HFFc6 (cell line): ENCODE measurements around the gene PRSS2. TPM values are rescaled to one million over a fixed set of nuclear protein-coding genes. Genes with fewer than 3 reads are reported as not detected.
"Not testable (repeated sequence)": the region's sequence is repeated elsewhere in the genome, so short reads cannot be mapped to it uniquely, and the experiment has no call there.

Experiments
- DNase-seq: peaks from one replicate; pipeline ENCODE4 v3.0.0-alpha.2; 2018
- H3K27ac Mint-ChIP-seq: 2 replicates; pipeline ENCODE4 v1.8.0; 2020; ENCODE audit warnings: mild to moderate bottlenecking, mixed read lengths
- H3K27me3 Mint-ChIP-seq: 2 replicates; pipeline ENCODE4 v1.8.0; 2021; ENCODE audit warnings: mild to moderate bottlenecking, moderate library complexity, mixed read lengths; ENCODE audit not compliant: insufficient read depth
- H3K36me3 Mint-ChIP-seq: 2 replicates; pipeline ENCODE4 v1.8.0; 2021; ENCODE audit warnings: low read depth, mixed read lengths
- H3K4me1 Mint-ChIP-seq: 2 replicates; pipeline ENCODE4 v1.8.0; 2020; ENCODE audit warnings: low read depth, mixed read lengths
- H3K4me3 Mint-ChIP-seq: 2 replicates; pipeline ENCODE4 v1.8.0; 2020; ENCODE audit warnings: mild to moderate bottlenecking, moderate library complexity, mixed read lengths
- H3K9me3 Mint-ChIP-seq: 2 replicates; pipeline ENCODE4 v1.8.0; 2020; ENCODE audit warnings: mild to moderate bottlenecking, mixed read lengths
- total RNA-seq, 6 experiments: library from RNA; stranded (reverse); fragmentation: NEBNext Ultra II Directional; extraction: Animal tissue kit (Norgen Biotek cat#: 25700); gene quantifications; 2 replicates in 1 of 6; 3 replicates in 5 of 6; pipeline ENCODE4 v1.2.3, GENCODE V29; 2021
- TF ChIP-seq, protein P1 (sequence below): fragments of 200-600 bp; sonication (generic); IDR thresholded peaks from 2 replicates; pipeline ENCODE4 v1.5.0; 2021; ENCODE audit warnings: antibody characterized with exemption, mild to moderate bottlenecking

Gene PRSS2
- total RNA-seq, 6 experiments from 2014 or later: not detected

DNA sequence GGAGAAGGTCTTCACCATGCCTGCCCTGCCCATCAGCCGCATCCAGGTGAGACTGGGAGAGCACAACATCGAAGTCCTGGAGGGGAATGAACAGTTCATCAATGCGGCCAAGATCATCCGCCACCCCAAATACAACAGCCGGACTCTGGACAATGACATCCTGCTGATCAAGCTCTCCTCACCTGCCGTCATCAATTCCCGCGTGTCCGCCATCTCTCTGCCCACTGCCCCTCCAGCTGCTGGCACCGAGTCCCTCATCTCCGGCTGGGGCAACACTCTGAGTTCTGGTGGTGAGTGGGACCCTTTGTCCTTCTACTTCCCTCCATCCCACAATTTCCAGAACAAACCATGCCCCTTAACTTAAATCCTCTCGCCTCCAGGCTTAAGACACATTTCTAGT is 2.5 kb downstream of the PRSS2 start:
- no peak for DNase-seq
- H3K9me3 Mint-ChIP-seq: no peaks in the 10 kb centered on the region
- TF ChIP-seq, protein P1, sequence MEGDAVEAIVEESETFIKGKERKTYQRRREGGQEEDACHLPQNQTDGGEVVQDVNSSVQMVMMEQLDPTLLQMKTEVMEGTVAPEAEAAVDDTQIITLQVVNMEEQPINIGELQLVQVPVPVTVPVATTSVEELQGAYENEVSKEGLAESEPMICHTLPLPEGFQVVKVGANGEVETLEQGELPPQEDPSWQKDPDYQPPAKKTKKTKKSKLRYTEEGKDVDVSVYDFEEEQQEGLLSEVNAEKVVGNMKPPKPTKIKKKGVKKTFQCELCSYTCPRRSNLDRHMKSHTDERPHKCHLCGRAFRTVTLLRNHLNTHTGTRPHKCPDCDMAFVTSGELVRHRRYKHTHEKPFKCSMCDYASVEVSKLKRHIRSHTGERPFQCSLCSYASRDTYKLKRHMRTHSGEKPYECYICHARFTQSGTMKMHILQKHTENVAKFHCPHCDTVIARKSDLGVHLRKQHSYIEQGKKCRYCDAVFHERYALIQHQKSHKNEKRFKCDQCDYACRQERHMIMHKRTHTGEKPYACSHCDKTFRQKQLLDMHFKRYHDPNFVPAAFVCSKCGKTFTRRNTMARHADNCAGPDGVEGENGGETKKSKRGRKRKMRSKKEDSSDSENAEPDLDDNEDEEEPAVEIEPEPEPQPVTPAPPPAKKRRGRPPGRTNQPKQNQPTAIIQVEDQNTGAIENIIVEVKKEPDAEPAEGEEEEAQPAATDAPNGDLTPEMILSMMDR: no peak
- no peak overlapping the region for H3K27ac Mint-ChIP-seq
- H3K27me3 Mint-ChIP-seq: peaks cover 46% of the 10 kb centered on the region
- H3K4me1 Mint-ChIP-seq: peaks cover 18% of the 10 kb centered on the region
- H3K36me3 Mint-ChIP-seq: no peaks in the 10 kb centered on the region
- H3K4me3 Mint-ChIP-seq: no peak overlapping the region

DNA sequence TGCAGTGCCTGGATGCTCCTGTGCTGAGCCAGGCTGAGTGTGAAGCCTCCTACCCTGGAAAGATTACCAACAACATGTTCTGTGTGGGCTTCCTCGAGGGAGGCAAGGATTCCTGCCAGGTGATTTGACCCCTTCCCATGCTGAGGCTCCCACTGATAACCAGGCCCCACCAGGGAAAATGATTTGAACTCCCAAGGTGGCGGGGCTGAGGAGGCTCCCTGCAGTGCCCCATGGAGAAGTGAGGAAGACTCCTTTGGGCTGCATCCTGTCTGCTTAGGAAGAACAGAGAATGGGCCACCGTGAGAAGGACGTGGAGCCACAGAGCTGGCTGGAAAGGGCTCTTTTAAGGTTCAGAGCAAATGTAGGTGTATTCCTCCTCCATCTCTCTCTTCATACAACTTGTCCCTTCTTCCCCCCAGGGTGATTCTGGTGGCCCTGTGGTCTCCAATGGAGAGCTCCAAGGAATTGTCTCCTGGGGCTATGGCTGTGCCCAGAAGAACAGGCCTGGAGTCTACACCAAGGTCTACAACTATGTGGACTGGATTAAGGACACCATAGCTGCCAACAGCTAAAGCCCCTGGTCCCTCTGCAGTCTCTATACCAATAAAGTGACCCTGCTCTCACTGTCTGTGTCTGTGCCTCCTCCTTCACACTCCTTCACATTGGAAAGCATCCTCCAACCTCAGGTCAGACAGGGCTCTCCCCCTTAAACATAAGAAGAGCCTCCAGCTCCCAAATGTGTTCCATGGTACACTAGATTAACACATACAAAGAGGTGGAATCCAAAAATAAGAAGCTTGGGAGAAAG is 3.4 kb downstream of the PRSS2 start:
- no peaks in the 10 kb centered on the region for H3K36me3 Mint-ChIP-seq
- H3K27ac Mint-ChIP-seq: no peak overlapping the region
- H3K27me3 Mint-ChIP-seq: peaks cover 40% of the 10 kb centered on the region
- H3K4me3 Mint-ChIP-seq: no peak overlapping the region
- TF ChIP-seq, protein P1: no peak
- DNase-seq: no peak
- peaks cover 18% of the 10 kb centered on the region for H3K4me1 Mint-ChIP-seq
- no peaks in the 10 kb centered on the region for H3K9me3 Mint-ChIP-seq

DNA sequence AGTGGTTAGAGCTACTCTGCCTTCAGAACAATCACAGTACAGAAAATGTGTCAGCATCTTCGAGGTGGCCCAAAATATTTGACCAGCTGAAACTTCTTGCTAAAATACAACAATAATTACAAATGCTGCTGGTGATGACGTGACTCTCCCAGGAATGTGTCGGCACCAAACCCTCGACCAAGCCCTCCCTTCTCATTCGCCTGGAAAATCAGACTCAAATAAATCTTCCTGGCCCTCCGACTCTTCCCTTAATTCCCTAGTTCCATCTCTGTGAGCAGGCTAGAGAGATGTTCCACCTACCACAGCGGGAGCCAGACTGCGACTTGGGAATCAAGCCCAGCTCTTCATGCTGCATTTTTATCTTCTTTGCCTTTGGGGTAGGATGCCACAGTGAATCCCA is 4.1 kb downstream of the PRSS2 start:
- Mint-ChIP-seq H3K4me3 (no peak overlapping the region), H3K27ac (no peak overlapping the region), H3K27me3 (peaks cover 35% of the 10 kb centered on the region), H3K36me3 (no peaks in the 10 kb centered on the region), H3K9me3 (no peaks in the 10 kb centered on the region), H3K4me1 (peaks cover 18% of the 10 kb centered on the region)
- TF ChIP-seq, protein P1: no peak
- no peak for DNase-seq

DNA sequence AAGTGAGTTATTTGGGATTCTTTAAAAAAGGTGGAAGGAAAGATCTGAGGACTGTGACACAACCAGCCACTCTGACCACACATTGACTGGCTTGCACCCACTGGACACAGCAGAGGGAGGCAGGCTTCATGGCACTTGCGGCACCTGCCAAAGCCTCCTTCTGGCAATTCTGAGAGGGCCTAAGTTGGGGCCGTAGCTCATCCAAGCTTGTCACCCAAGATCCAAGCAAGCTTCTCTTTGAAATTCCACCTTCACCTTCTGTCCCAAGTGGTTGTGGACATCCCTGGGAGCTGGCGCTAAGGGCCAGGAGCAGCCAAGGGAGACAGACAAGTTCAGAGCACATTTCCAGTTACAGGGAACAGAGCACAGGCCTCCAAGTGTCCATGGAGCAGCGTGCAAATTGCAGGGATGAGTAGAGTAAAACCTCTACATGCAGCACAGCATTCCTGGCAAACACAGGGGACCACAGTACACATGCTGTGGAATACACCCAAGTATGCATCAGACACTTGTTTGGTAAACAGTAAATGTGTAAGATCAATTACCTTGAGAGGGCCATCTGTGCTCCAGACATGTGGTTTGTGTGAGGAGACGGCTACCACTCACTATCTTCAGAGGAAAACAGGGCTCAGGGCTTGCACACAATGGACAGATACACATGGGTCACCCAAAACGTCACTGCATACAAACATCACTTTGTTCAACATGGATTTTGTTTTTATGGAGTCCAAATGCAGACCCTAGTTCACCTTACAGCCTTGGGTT is 4.8 kb downstream of the PRSS2 start:
- H3K27me3 Mint-ChIP-seq: peaks cover 32% of the 10 kb centered on the region
- H3K4me1 Mint-ChIP-seq: peaks cover 18% of the 10 kb centered on the region
- peak overlapping the region; percentile 72 for H3K27ac Mint-ChIP-seq
- H3K36me3 Mint-ChIP-seq, DNase-seq, H3K4me3 Mint-ChIP-seq, H3K9me3 Mint-ChIP-seq: not testable (repeated sequence)

DNA sequence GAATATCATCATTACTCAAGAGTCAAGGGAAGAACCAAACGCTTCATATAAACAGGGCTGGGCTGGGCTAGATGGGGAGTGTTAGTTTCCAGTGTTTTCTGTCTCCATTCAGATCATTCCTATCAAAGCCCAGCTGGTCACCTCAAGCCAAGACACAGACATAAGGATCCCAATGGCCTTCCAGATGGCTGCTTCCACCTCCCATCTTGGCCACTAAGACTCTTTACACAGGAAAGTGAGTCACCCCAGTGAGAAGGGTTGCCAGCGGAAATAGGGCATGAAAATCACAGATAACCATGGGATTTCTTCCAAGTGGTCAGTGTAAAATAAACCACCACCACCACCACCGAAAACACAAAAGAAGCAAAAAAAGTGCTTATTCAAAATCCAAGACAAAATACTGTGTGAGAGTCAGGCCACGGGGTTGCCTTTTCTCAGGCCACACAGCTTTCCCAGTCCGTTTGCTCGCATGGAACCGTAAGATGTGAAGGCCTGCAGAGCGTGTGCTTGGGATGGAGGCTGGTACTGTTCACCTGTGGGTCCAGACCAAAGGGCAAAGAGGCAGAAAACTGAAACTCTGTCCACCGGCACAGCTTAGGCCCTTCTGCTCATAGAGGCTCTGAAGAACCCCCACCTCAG is 5.6 kb downstream of the PRSS2 start:
- H3K27ac Mint-ChIP-seq: peak overlapping the region; percentile 72
- H3K36me3 Mint-ChIP-seq: no peaks in the 10 kb centered on the region
- no peaks in the 10 kb centered on the region for H3K9me3 Mint-ChIP-seq
- TF ChIP-seq, protein P1: no peak
- peak; percentile 57 for DNase-seq
- H3K4me1 Mint-ChIP-seq: peaks cover 18% of the 10 kb centered on the region
- no peak overlapping the region for H3K4me3 Mint-ChIP-seq
- peaks cover 28% of the 10 kb centered on the region for H3K27me3 Mint-ChIP-seq

DNA sequence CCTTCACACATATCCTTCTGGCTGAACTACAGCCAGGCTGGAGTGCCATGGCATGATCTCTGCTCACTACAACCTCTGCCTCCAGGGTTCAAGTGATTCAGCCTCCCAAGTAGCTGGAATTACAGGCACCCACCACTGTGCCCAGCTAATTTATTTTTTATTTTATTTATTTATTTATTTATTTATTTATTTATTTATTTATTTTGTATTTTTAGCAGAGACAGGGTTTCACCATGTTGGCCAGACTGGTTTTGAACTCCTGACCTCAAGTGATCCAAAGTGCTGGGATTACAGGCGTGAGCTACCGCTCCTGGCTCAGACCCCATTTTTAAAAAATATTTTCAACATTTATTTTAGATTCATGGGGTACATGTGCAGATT is 6.1 kb downstream of the PRSS2 start:
- not testable (repeated sequence) for H3K4me3 Mint-ChIP-seq, DNase-seq, H3K27ac Mint-ChIP-seq, H3K36me3 Mint-ChIP-seq, H3K9me3 Mint-ChIP-seq
- Mint-ChIP-seq H3K27me3 (peaks cover 26% of the 10 kb centered on the region), H3K4me1 (peaks cover 18% of the 10 kb centered on the region)
